Measurements from ENCODE around the gene IL1RAPL1. TPM values are rescaled to one million over a fixed set of nuclear protein-coding genes. Genes with fewer than 3 reads are reported as not detected.

Gene IL1RAPL1
- total RNA-seq, 1 donor from 2014 or later: 3.6 TPM

GRCh38 chrX:29962061-29962460 is 1374.8 kb downstream of the IL1RAPL1 start:
- Mint-ChIP-seq H3K4me1 (ENCODE audit: low read depth) (peaks cover 7% of the 10 kb centered on the region), H3K27me3 (no peaks in the 10 kb centered on the region), H3K27ac (no peak overlapping the region), H3K36me3 (ENCODE audit: insufficient read depth) (no peaks in the 10 kb centered on the region), H3K9me3 (ENCODE audit: low read depth) (peaks cover 2% of the 10 kb centered on the region), H3K4me3 (ENCODE audit: low read depth) (no peak overlapping the region)
- DNase-seq (ENCODE audit: low spot score, unreplicated experiment): no peak
- TF ChIP-seq CTCF (IDR thresholded peaks at IDR 0.05; ENCODE audit: unreplicated experiment): no peak

GRCh38 chrX:29965634-29966033 is 1378.4 kb downstream of the IL1RAPL1 start:
- H3K36me3 Mint-ChIP-seq (ENCODE audit: insufficient read depth): no peaks in the 10 kb centered on the region
- H3K27me3 Mint-ChIP-seq: no peaks in the 10 kb centered on the region
- TF ChIP-seq CTCF (IDR thresholded peaks at IDR 0.05; ENCODE audit: unreplicated experiment): no peak
- no peak for DNase-seq (ENCODE audit: low spot score, unreplicated experiment)
- no peaks in the 10 kb centered on the region for H3K4me1 Mint-ChIP-seq (ENCODE audit: low read depth)
- H3K9me3 Mint-ChIP-seq (ENCODE audit: low read depth): peaks cover 2% of the 10 kb centered on the region
- no peak overlapping the region for H3K4me3 Mint-ChIP-seq (ENCODE audit: low read depth)
- H3K27ac Mint-ChIP-seq: no peak overlapping the region

- no peak for TF ChIP-seq CTCF (IDR thresholded peaks at IDR 0.05; ENCODE audit: unreplicated experiment)
- no peak for DNase-seq (ENCODE audit: low spot score, unreplicated experiment)
- Mint-ChIP-seq H3K36me3 (ENCODE audit: insufficient read depth) (no peaks in the 10 kb centered on the region), H3K9me3 (ENCODE audit: low read depth) (peaks cover 17% of the 10 kb centered on the region), H3K4me1 (ENCODE audit: low read depth) (no peaks in the 10 kb centered on the region), H3K27ac (no peak overlapping the region), H3K4me3 (ENCODE audit: low read depth) (no peak overlapping the region), H3K27me3 (no peaks in the 10 kb centered on the region)
Observed at GRCh38 chrX:29992083-29992482, 1404.8 kb downstream of the IL1RAPL1 start.

- Mint-ChIP-seq H3K36me3 (ENCODE audit: insufficient read depth) (no peaks in the 10 kb centered on the region), H3K9me3 (ENCODE audit: low read depth) (no peaks in the 10 kb centered on the region), H3K27ac (no peak overlapping the region), H3K4me1 (ENCODE audit: low read depth) (no peaks in the 10 kb centered on the region), H3K4me3 (ENCODE audit: low read depth) (no peak overlapping the region), H3K27me3 (no peaks in the 10 kb centered on the region)
- DNase-seq (ENCODE audit: low spot score, unreplicated experiment): no peak
- no peak for TF ChIP-seq CTCF (IDR thresholded peaks at IDR 0.05; ENCODE audit: unreplicated experiment)
Observed at GRCh38 chrX:30005813-30006212, 1418.6 kb downstream of the IL1RAPL1 start.

Small RNAs within 50 kb of the gene (microRNA-seq; reads per million reads assigned to microRNA genes)
- gene MIR4666B (ENCODE audit: borderline number of aligned reads, unreplicated experiment): not detected
